HepG2 (cell line): ENCODE measurements around the gene ZNF514. TPM values are rescaled to one million over a fixed set of nuclear protein-coding genes. Genes with fewer than 3 reads are reported as not detected.

ENCODE experiments used
- ATAC-seq: fragments of 200-7000 bp; cut with Tn5 transposase; 3 replicates; pipeline ENCODE4 v1.9.1; 2020; ENCODE audit warnings: mild to moderate bottlenecking, moderate library complexity
- BruUV-seq: library from RNA; stranded (reverse); fragments of 400-500 nt; replicated peaks from 2 replicates; lab custom pipeline; 2021; lab: Mats Ljungman, UMichigan
- CTCF ChIA-PET: fragments of 300-600 bp; formaldehyde crosslinking; extraction: SDS; loops from one replicate; lab custom pipeline; 2021; ENCODE audit warnings: low total read pairs, inconsistent platforms, low intra/inter-chr PET ratio; lab: Yijun Ruan, JAX
- POLR2A ChIA-PET: fragments of 350-600 bp; sonication (Branson Sonifier 250); formaldehyde crosslinking; loops from one replicate; lab custom pipeline; 2020; ENCODE audit warnings: antibody characterized with exemption, inconsistent platforms; lab: Yijun Ruan, JAX
- DNase-seq: peaks from one replicate; pipeline ENCODE4 v3.0.0-alpha.2; 2015; ENCODE audit warnings: low spot score
- FAIRE-seq: peaks from 3 replicates; lab custom pipeline; 2011; peaks lifted over from hg19 to GRCh38; lab: Jason Lieb, UNC
- H2AFZ ChIP-seq: one replicate; pipeline ENCODE4 v1.6.1; 2011; ENCODE audit warnings: low read length, inconsistent platforms
- H3K27ac ChIP-seq: fragments of 300-600 bp; 3 replicates; pipeline ENCODE4 v1.8.0; 2011; ENCODE audit warnings: mixed run types, mild to moderate bottlenecking, mixed read lengths, low read length, inconsistent platforms; ENCODE audit not compliant: insufficient read depth; ENCODE audit errors: extremely low read length
- H3K27me3 ChIP-seq, 2 experiments: fragments of 200-600 bp in 1 of 2; 2 replicates in 1 of 2; 3 replicates in 1 of 2; pipeline versions ENCODE4 v1.6.0 to v1.8.0; 2011; ENCODE audit warnings: low read length in 2 of 2, mild to moderate bottlenecking in 2 of 2, moderate library complexity in 2 of 2, inconsistent platforms in 1 of 2; ENCODE audit not compliant: insufficient read depth in 2 of 2, control insufficient read depth in 1 of 2
- H3K36me3 ChIP-seq, 2 experiments: fragments of 200-600 bp in 1 of 2; replicated peaks in 1 of 2; 2 replicates in 1 of 2; 3 replicates in 1 of 2; pipeline versions ENCODE4 v1.5.1 to v1.8.0; 2011; ENCODE audit warnings: low read length in 2 of 2, inconsistent platforms in 1 of 2; ENCODE audit not compliant: insufficient read depth in 2 of 2, control insufficient read depth in 1 of 2
- H3K4me1 ChIP-seq: 2 replicates; pipeline ENCODE4 v1.5.1; 2012; ENCODE audit warnings: low read length, inconsistent platforms; ENCODE audit not compliant: insufficient read depth
- H3K4me2 ChIP-seq: 2 replicates; pipeline ENCODE4 v1.6.0; 2011; ENCODE audit warnings: low read depth, low read length, inconsistent platforms
- H3K4me3 ChIP-seq, 3 experiments: fragments of 200-600 bp in 1 of 3; sonication (generic), shearing (Covaris generic) in 1 of 3; replicated peaks in 1 of 3; 2 replicates each; pipeline ENCODE4 v1.5.1; 2011 to 2016; ENCODE audit warnings: low read length in 3 of 3, inconsistent platforms in 2 of 3, low read depth in 2 of 3, mild to moderate bottlenecking in 2 of 3, control low read depth in 1 of 3, mixed read lengths in 1 of 3; ENCODE audit not compliant: insufficient read depth in 1 of 3
- H3K79me2 ChIP-seq: one replicate; pipeline ENCODE4 v1.6.1; 2011; ENCODE audit warnings: low read length, inconsistent platforms; ENCODE audit not compliant: insufficient read depth
- H3K9ac ChIP-seq: 2 replicates; pipeline ENCODE4 v1.6.0; 2011; ENCODE audit warnings: mild to moderate bottlenecking, low read depth, low read length, inconsistent platforms; ENCODE audit not compliant: insufficient read depth
- H3K9me3 ChIP-seq: 2 replicates; pipeline ENCODE4 v1.5.1; 2012; ENCODE audit warnings: mild to moderate bottlenecking, low read length
- H4K20me1 ChIP-seq: 2 replicates; pipeline ENCODE4 v1.6.0; 2011; ENCODE audit warnings: inconsistent platforms, mild to moderate bottlenecking, low read length, moderate library complexity; ENCODE audit not compliant: insufficient read depth
- CEBPB ChIP-seq: IDR thresholded peaks from 2 replicates; pipeline ENCODE4 v1.6.1; 2011; ENCODE audit warnings: low read depth, low read length, improper control_type of control experiment, borderline replicate concordance
- GATAD1 ChIP-seq: IDR thresholded peaks from 2 replicates; pipeline ENCODE4 v1.6.1; 2016; ENCODE audit warnings: missing genetic modification reagents, missing compliant biosample characterization
- MIER2 ChIP-seq: IDR thresholded peaks from 2 replicates; pipeline ENCODE4 v1.6.1; 2016; ENCODE audit warnings: missing biosample characterization, missing genetic modification reagents
- MTF2 ChIP-seq: sonication (generic); formaldehyde crosslinking; IDR thresholded peaks from 2 replicates; pipeline ENCODE4 v1.5.0; 2020; ENCODE audit warnings: missing genetic modification reagents, borderline replicate concordance
- ONECUT2 ChIP-seq: sonication (generic); formaldehyde crosslinking; IDR thresholded peaks from 2 replicates; pipeline ENCODE4 v1.4.0; 2020; ENCODE audit warnings: missing genetic modification reagents
- PHF20 ChIP-seq: sonication (generic); formaldehyde crosslinking; IDR thresholded peaks from 2 replicates; pipeline ENCODE4 v1.5.0; 2020; ENCODE audit warnings: mild to moderate bottlenecking, missing genetic modification reagents
- RBM22 ChIP-seq: fragments of 200-400 bp; formaldehyde crosslinking; optimal IDR thresholded peaks from 2 replicates; pipeline ENCODE3; 2017; ENCODE audit warnings: mild to moderate bottlenecking, low read length, moderate library complexity
- ZNF143 ChIP-seq: sonication (generic); formaldehyde crosslinking; IDR thresholded peaks from 2 replicates; pipeline ENCODE4 v1.4.0; 2020; ENCODE audit warnings: missing genetic modification reagents
- ZNF350 ChIP-seq: sonication (generic); formaldehyde crosslinking; IDR thresholded peaks from 2 replicates; pipeline ENCODE4 v1.4.0; 2020; ENCODE audit warnings: mild to moderate bottlenecking, low read depth, missing genetic modification reagents, borderline replicate concordance
- ZNF552 ChIP-seq: sonication (generic); formaldehyde crosslinking; IDR thresholded peaks from 2 replicates; pipeline ENCODE4 v1.9.0; 2022; ENCODE audit warnings: missing genetic modification reagents, mild to moderate bottlenecking, borderline replicate concordance
- ZNF644 ChIP-seq: IDR thresholded peaks from 2 replicates; pipeline ENCODE4 v1.6.1; 2016; ENCODE audit warnings: low read depth
- ZNF652 ChIP-seq: IDR thresholded peaks from 2 replicates; pipeline ENCODE4 v1.6.1; 2016; ENCODE audit warnings: low read depth, borderline replicate concordance
- ZNF790 ChIP-seq: sonication (generic); formaldehyde crosslinking; IDR thresholded peaks from 2 replicates; pipeline ENCODE4 v1.8.0; 2022; ENCODE audit warnings: missing genetic modification reagents, mild to moderate bottlenecking, borderline replicate concordance
- WGBS: methylation state at CpG from one replicate; pipeline ENCODE4 v1.1.6; 2017; ENCODE audit warnings: low lambda C conversion rate; 5-methylcytosine and 5-hydroxymethylcytosine counted together
- in situ Hi-C: cut with HindIII; loops from 2 replicates; pipeline ENCODE4 v1.10.0; 2017; ENCODE audit warnings: low pct_unique_long_range_greater_than_20kb; ENCODE audit not compliant: extremely low pct_ligation_motif_present
- intact Hi-C: fragments of 100-400 bp; cut with micrococcal nuclease; formaldehyde crosslinking; loops from one replicate; pipeline ENCODE4 v1.10.0; 2022; ENCODE audit not compliant: unreplicated experiment
- polyA plus RNA-seq, 8 experiments: library from polyadenylated mRNA; depleted of rRNA in 3 of 8; stranded (reverse) in 7 of 8; unstranded in 1 of 8; fragments of >200 nt; fragmentation: Illumina TruSeq in 4 of 8; extraction: Trizol in 4 of 8; gene quantifications; 2 replicates each; pipeline versions ENCODE4 v1.2.1 to v1.2.3, GENCODE V29; 2011 to 2016; ENCODE audit warnings: low read depth in 4 of 8, missing spikeins in 1 of 8, mixed read lengths in 1 of 8; ENCODE audit not compliant: insufficient read depth in 1 of 8
- total RNA-seq, 5 experiments: library from RNA; depleted of rRNA; stranded (reverse); fragments of >200 nt; fragmentation: Illumina TruSeq; extraction: Trizol; gene quantifications; 2 replicates each; pipeline ENCODE4 v1.2.3, GENCODE V29; 2016; ENCODE audit warnings: low read depth in 1 of 5
- TF ChIP-seq, protein P1 (sequence below): sonication (generic); formaldehyde crosslinking; IDR thresholded peaks from 2 replicates; pipeline ENCODE4 v1.9.0; 2022; ENCODE audit warnings: low read depth, missing genetic modification reagents

The ZNF514 gene
- total and polyA plus RNA-seq, 2 of the 13 experiments (the other 11 are each of a cell fraction or from before 2014, with no cell fraction given): 15.2 to 18.7 TPM

DNA sequence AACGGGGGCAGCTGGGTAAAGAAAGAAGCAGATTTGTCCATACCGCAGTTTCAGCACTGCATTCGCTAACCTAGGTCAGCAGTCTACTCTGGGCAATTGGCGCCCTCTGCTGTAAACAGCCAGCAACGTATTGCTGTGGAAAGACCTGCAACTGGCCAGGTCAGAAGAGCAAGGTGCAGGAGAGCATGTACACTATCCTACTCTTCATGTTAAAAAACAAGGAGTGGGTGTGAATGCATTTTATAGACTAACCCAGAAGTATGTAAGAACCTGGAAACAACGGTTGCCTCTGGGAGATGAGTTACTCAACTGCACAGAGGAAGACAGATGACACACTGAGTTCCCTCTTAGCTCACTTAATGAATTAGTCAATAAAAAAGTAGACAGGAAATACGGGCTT lies 44.2 kb downstream of the ZNF514 start (continued):
- TF ChIP-seq, protein P1, sequence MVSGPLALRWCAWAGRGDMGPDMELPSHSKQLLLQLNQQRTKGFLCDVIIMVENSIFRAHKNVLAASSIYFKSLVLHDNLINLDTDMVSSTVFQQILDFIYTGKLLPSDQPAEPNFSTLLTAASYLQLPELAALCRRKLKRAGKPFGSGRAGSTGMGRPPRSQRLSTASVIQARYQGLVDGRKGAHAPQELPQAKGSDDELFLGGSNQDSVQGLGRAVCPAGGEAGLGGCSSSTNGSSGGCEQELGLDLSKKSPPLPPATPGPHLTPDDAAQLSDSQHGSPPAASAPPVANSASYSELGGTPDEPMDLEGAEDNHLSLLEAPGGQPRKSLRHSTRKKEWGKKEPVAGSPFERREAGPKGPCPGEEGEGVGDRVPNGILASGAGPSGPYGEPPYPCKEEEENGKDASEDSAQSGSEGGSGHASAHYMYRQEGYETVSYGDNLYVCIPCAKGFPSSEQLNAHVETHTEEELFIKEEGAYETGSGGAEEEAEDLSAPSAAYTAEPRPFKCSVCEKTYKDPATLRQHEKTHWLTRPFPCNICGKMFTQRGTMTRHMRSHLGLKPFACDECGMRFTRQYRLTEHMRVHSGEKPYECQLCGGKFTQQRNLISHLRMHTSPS (CRISPR knock-in tag): no peak
- TF ChIP-seq ONECUT2 (no peak), ZNF652 (CRISPR knock-in tag) (no peak), ZNF552 (CRISPR knock-in tag) (no peak), GATAD1 (CRISPR knock-in tag) (peak; percentile 39; the same call in 1 of the 2 replicates), PHF20 (CRISPR knock-in tag) (no peak), ZNF644 (CRISPR knock-in tag) (0 out of 2 replicates have a peak, but pooled peaks have one; percentile 60), ZNF143 (CRISPR knock-in tag) (peak; percentile 28; the same call in 1 of the 2 replicates), MTF2 (CRISPR knock-in tag) (no peak), ZNF350 (CRISPR knock-in tag) (peak; percentile 57; the same call in 1 of the 2 replicates), RBM22 (peak; percentile 86), MIER2 (peak; percentile 56; the same call in 1 of the 2 replicates)

DNA sequence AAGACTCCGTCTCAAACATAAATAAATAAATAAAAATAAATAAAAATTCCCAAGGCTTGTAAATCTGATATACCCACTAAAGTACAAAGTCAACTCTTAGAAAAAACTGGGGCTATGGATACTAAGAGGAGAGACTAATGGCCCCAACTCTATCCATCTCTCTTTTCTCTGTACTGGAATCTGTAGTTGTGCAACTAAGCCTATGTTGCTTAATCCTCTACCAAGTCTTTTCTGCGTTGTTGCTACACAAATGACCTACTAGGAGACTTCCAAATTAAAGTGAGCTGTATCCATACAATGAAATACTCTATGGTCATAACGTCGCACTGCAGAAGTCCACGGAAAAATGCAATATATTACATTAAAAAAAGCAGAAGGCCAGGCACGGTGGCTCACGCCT lies 46.2 kb downstream of the ZNF514 start:
- no peaks in the 10 kb centered on the region for H3K9me3 ChIP-seq
- peaks cover 16% of the 10 kb centered on the region for H3K4me1 ChIP-seq
- TF ChIP-seq CEBPB (peak; percentile 72; the same call in 1 of the 2 replicates), ZNF790 (CRISPR knock-in tag) (no peak)
- peaks cover 7% of the 10 kb centered on the region for H3K79me2 ChIP-seq
- CTCF ChIA-PET: interaction anchor here (2.3 to 4.1 kb wide), 2 partner anchors 36 to 91 kb away, joined by 12 to 34 read pairs; no protein-coding TSS in a partner anchor
- in situ Hi-C loops: no loop called here
- peaks cover 17 to 63% of the 10 kb centered on the region in 2 experiments for H3K36me3 ChIP-seq
- H3K4me2 ChIP-seq: no peak overlapping the region
- POLR2A ChIA-PET: no interaction called here
- intact Hi-C loops: no loop called here
- no peak overlapping the region for H2AFZ ChIP-seq
- FAIRE-seq (no peak), DNase-seq (no peak), ATAC-seq (no peak)
- H3K27ac ChIP-seq: no peak overlapping the region
- no peak overlapping the region for H3K9ac ChIP-seq
- peaks cover 15% of the 10 kb centered on the region for H4K20me1 ChIP-seq
- WGBS: 98% methylated on average over 7 of the region's 7 CpGs
- no peaks in the 10 kb centered on the region for H3K27me3 ChIP-seq
- no peak overlapping the region for H3K4me3 ChIP-seq
- no TSS peak for BruUV-seq
